ENCODE results near the gene GCAT. TPM values are rescaled to one million over a fixed set of nuclear protein-coding genes. Genes with fewer than 3 reads are reported as not detected.

GCAT gene
- total RNA-seq, 3 donors from 2014 or later, result 17.3 to 23.7 (median 21.6) TPM

DNA sequence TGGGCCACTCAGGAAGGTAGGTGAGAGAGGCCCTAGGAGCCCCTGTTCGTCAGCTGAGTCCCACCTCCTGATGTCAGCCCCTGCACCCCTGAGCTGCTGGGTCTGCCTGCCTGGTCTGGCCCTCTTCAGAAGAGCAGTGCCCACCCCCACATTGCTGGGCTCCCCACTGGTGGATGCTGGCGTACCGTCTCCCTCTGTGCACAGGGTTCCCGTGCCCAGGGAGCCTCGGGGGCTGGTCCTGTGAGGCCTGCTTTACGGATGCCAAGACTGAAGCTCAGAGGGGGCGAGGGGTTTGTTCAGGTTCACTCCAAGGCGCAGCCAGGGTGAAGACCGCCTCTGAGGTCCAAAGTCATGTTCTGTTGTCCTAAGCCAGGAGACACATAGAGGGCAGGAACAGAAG is 44.7 kb upstream of the GCAT start:
- Histone ChIP-seq H3K27ac (peak overlapping the region in 1 of 2 donors; percentile 5), H3K9me3 (no peaks in the 10 kb centered on the region), H3K4me1 (no peaks in the 10 kb centered on the region), H3K36me3 (peaks cover 8% of the 10 kb centered on the region), H3K4me3 (no peak overlapping the region), H3K27me3 (no peaks in the 10 kb centered on the region)
- no peak for DNase-seq (ENCODE audit: low spot score in 2 of 2)
- no peak for TF ChIP-seq POLR2A (IDR thresholded peaks at IDR 0.05)
- no peak for TF ChIP-seq POLR2AphosphoS5 (IDR thresholded peaks at IDR 0.05)
- TF ChIP-seq, protein P1, sequence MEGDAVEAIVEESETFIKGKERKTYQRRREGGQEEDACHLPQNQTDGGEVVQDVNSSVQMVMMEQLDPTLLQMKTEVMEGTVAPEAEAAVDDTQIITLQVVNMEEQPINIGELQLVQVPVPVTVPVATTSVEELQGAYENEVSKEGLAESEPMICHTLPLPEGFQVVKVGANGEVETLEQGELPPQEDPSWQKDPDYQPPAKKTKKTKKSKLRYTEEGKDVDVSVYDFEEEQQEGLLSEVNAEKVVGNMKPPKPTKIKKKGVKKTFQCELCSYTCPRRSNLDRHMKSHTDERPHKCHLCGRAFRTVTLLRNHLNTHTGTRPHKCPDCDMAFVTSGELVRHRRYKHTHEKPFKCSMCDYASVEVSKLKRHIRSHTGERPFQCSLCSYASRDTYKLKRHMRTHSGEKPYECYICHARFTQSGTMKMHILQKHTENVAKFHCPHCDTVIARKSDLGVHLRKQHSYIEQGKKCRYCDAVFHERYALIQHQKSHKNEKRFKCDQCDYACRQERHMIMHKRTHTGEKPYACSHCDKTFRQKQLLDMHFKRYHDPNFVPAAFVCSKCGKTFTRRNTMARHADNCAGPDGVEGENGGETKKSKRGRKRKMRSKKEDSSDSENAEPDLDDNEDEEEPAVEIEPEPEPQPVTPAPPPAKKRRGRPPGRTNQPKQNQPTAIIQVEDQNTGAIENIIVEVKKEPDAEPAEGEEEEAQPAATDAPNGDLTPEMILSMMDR (IDR thresholded peaks at IDR 0.05), result no peak
- intact Hi-C loops (cut with DNase I; ENCODE audit: low total_unique reads), result no loop called here

DNA sequence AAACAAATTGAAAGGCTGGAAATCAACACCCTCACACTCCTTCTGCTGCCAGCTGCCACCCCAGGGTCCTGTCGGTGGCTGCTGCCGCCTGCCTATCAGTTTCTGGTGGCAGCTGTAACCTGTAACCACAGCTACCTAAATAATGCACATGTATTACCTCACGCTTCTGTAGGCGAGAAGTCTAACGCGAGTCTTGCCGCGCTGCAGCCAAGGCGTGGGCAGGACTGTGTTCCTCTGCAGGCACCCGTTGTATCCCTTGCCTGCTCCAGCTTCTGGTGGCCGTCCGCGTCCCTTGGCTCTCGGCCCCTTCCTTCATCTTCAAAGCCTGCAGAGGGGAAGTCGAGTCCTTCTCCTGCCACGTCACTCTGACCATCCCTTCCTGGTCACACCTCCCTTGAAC is 44.1 kb upstream of the GCAT start:
- no peak for DNase-seq (ENCODE audit: low spot score in 2 of 2)
- H3K27ac ChIP-seq, result no peak overlapping the region
- H3K4me1 ChIP-seq, result no peaks in the 10 kb centered on the region
- intact Hi-C loops (cut with DNase I; ENCODE audit: low total_unique reads), result no loop called here
- H3K27me3 ChIP-seq, result no peaks in the 10 kb centered on the region
- TF ChIP-seq, protein P1 (IDR thresholded peaks at IDR 0.05), result no peak
- no peak for TF ChIP-seq POLR2A (IDR thresholded peaks at IDR 0.05)
- no peak for TF ChIP-seq POLR2AphosphoS5 (IDR thresholded peaks at IDR 0.05)
- peaks cover 8% of the 10 kb centered on the region for H3K36me3 ChIP-seq
- H3K4me3 ChIP-seq, result no peak overlapping the region
- no peaks in the 10 kb centered on the region for H3K9me3 ChIP-seq

- intact Hi-C loops (cut with DNase I; ENCODE audit: low total_unique reads), result no loop called here
- TF ChIP-seq POLR2A (IDR thresholded peaks at IDR 0.05) (no peak), POLR2AphosphoS5 (IDR thresholded peaks at IDR 0.05) (no peak)
- TF ChIP-seq, protein P1 (IDR thresholded peaks at IDR 0.05), result no peak
- H3K9me3 ChIP-seq, result no peaks in the 10 kb centered on the region
- H3K4me3 ChIP-seq, result no peak overlapping the region
- H3K27me3 ChIP-seq, result no peaks in the 10 kb centered on the region
- no peak for DNase-seq (ENCODE audit: low spot score in 2 of 2)
- no peaks in the 10 kb centered on the region for H3K4me1 ChIP-seq
- no peaks in the 10 kb centered on the region for H3K36me3 ChIP-seq
- no peak overlapping the region for H3K27ac ChIP-seq
These were observed 43.1 kb upstream of the GCAT start for GRCh38 chr22:37764622-37765021.

- no peaks in the 10 kb centered on the region for H3K4me1 ChIP-seq
- no peaks in the 10 kb centered on the region for H3K9me3 ChIP-seq
- no peak for DNase-seq (ENCODE audit: low spot score in 2 of 2)
- no peaks in the 10 kb centered on the region for H3K27me3 ChIP-seq
- no peak overlapping the region for H3K27ac ChIP-seq
- intact Hi-C loops (cut with DNase I; ENCODE audit: low total_unique reads), result no loop called here
- no peak for TF ChIP-seq POLR2AphosphoS5 (IDR thresholded peaks at IDR 0.05)
- TF ChIP-seq POLR2A (IDR thresholded peaks at IDR 0.05), result no peak
- TF ChIP-seq, protein P1 (IDR thresholded peaks at IDR 0.05), result no peak
- H3K36me3 ChIP-seq, result no peaks in the 10 kb centered on the region
- no peak overlapping the region for H3K4me3 ChIP-seq
These were observed 42.2 kb upstream of the GCAT start for GRCh38 chr22:37765498-37765897.

DNA sequence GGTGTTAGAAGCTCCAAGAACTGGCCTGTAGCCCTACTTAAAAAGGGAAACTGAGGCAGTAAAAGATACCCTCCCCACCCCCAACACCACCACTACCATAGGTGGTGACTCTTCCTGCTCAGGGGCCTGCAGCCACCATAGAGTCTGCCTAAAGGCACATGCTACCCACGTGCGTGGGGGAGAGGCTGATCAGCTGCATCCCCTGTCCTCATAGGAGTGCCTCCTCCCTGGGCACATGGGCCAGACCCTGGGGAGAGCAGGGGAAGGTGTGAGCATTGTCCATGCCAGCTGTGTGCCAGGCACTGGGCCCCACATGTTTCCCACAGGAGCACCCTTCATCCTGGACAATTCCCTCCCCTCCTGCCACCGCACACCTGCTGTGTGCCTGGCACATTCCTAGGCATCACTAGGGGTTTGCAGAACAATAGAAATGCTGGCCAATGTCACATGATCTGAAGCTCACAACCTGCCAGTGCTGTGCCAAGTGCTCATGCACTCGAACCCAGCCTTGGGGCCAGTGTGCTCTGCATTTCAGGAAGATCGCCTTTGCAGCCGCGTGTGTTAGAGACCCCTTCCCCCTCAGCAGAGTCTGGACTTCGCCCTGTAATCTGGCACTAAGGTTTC is 41.7 kb upstream of the GCAT start:
- no peak overlapping the region for H3K27ac ChIP-seq
- no peak for TF ChIP-seq POLR2AphosphoS5 (IDR thresholded peaks at IDR 0.05)
- TF ChIP-seq, protein P1 (IDR thresholded peaks at IDR 0.05), result no peak
- intact Hi-C loops (cut with DNase I; ENCODE audit: low total_unique reads), result no loop called here

More for the DNA sequence above, 41.7 kb upstream of the GCAT start:
- no peaks in the 10 kb centered on the region for H3K36me3 ChIP-seq
- no peaks in the 10 kb centered on the region for H3K27me3 ChIP-seq
- no peak overlapping the region for H3K4me3 ChIP-seq
- H3K9me3 ChIP-seq, result no peaks in the 10 kb centered on the region
- H3K4me1 ChIP-seq, result no peaks in the 10 kb centered on the region
- DNase-seq (ENCODE audit: low spot score in 2 of 2), result no peak
